HG03442 (cell line): ENCODE results near the gene MEIS2.
"Not testable (repeated sequence)": the region's sequence is repeated elsewhere in the genome, so short reads cannot be mapped to it uniquely, and the experiment has no call there.

Experiments
- ATAC-seq: cut with Tn5 transposase; IDR thresholded peaks from one replicate; pipeline ENCODE4 v1.9.1; 2021; ENCODE audit warnings: mild to moderate bottlenecking, moderate library complexity; ENCODE audit not compliant: unreplicated experiment

Gene MEIS2

DNA sequence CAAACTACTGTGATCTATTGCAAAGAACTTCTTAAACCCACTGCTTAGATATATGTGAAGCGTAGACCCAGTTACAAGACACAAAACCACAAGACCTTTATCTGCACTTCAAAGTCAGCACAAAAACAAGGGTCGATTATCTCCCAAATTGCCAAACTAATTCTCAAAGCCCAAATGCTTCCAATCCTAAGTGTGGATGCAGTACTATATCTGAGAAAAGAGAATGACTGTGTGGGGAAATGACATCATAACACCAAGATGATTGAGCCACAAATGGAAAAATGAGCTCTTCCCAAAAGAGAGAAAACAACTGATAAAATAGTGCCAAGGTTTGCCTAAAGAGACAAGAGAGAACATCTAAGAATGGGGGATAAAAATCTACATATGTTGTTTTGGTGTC lies 86.2 kb downstream of the MEIS2 start:
- ATAC-seq, result no peak

DNA sequence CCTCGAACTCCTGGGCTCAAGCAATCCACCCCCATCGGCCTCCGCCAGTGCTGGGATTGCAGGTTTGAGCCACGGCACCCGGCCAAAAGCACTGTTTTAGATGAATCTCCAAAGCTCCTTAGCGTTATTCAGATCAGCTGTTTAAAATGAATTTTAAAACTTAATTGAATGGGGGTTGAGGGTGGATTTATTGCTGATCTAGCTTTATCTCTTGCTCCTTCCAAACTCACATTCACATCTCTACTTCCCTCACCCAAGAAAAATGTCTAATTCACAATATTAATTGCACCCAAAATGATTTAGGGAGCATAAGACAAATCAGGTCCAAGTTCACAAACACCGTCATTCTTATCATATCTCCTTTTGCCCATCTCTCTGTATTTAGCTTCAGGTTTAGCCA lies 89.8 kb downstream of the MEIS2 start:
- no peak for ATAC-seq

DNA sequence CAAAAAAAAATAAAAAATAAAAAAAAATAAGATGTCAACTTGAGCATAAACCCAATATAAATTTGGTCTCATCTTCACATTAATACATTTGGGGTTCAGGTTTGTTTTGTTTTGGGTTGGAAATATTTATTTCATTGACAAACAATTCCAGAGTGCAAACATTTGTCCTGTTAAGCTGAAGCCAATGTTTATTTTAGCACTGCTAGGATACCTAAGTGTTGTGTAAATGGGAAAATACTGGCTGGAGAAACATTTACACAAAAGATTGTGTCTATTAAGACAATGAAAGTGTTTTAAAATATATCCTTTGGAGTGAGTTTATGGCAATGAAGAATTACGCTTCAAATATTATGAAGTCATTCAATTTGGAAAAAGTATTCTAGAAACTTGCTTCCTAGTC lies 91.1 kb downstream of the MEIS2 start:
- ATAC-seq, result no peak

DNA sequence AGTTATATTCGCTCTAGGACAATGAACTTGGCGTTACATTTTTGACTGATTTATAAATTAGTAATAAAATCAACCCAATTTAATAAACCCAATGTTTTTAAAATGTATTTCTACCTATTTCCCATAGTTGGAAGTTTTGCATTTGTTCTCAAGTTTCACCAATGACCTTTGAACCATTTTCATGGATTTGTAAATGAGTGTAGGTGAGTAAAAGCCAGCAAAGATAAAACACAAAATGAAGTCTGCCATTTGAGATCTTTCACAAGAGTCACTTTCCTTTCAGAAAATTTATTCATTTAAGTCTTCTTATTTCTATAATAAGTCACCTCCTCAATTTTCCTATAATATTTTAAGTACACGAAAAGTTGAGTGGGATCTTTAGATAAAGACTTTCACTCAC lies 92.1 kb downstream of the MEIS2 start:
- no peak for ATAC-seq

DNA sequence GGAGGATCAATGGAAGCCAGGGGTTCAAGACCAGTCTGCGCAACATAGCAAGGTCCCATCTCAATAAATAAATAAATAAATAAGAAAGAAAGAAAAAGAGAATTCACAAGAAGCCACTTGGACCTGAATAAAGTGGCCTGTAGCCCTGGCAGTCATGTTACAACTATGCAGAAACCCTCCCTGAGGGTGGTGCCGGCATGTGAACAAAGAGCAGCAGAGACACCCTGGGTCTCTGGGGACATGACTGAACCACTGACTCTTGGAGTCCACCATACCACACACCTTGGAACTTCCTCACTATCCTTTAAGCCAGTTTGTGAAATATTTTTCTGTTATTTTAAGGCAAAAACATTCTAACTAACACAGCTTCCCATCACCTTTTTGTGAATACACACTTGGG lies 93.0 kb downstream of the MEIS2 start:
- no peak for ATAC-seq

DNA sequence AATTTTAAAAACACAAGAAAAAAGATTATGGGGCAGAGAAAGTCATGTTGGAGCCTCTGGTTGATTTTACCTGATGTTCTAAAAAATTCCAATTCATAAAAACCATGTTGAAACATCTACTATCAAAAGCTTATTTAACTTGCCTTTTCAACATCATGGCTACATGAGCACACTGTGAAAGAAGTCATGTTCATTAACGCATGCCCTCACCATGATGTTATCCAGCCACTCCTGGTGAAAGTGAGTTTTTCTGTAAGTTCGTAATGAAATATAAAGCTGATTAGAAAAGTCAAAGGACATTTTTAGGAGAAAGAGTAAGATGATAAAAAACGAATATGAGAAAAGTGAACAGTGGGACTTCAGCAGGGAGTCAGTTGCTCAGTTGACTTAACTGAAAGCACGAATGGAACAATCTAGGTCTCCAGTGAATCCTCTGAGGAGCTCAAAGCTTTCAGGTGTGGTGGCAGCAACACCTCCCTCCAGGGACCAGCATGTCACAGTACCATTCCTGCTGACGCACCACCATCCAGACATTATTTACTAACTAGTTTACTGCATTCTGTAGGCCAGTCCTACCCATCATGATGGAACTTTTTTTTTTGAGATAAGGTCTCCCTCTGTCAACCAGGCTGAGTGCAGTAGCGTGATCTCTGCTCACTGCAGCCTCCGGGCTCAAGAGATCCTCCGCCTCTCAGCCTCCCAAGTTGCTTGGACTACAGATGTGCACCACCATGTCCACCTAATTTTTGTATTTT lies 95.2 kb downstream of the MEIS2 start:
- ATAC-seq, result no peak

DNA sequence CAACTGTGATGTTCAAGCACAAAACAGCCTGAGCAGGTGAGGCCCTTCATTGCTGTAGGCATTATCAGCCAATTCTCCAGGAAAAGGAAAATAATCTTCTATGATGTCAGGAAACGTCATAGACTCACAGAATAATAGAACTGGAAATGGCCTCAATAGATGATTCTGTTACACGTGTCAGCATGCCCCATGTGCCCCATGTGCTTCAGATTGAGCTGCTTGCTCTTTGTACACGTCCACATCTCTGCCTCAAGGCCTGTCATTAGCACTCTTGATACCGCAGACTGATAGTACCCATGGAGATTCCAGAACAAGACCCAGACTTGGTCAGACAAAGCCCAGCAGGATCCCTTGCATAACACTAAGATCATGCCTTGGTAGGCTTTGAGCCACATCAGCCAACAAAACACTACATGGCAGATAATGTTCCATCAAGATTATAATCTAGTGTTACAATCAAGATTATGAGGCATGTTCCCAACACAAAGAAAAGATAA lies 95.9 kb downstream of the MEIS2 start:
- no peak for ATAC-seq

DNA sequence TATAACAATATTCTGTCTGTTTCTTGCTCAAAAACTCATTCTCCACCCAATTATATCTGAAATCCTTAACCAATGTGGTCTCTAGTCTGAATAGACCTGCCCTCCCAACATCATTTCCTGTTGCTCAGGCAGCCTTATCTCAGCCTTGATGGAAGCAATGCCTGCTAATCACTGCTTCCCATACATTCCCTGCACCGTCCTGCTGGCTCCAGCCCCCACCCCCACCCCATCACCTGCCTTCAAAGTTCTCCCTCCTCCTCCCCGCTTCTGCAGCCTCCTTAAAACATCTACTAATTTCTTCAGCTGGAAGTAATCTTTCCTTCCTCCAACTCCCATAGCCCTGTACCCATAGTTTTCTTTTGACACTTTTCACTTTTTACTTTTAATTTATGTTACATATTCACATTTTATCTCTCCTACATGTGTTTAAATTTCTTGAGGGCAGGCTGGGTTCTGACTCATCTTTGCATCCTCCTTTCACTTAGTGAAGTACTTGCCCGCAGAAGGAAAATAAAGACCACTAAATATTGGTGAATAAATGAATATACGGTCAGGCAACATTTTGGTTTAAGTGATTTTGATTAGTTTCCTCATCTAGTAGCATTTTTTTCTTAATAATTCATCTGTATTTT lies 98.2 kb downstream of the MEIS2 start:
- ATAC-seq, result no peak

DNA sequence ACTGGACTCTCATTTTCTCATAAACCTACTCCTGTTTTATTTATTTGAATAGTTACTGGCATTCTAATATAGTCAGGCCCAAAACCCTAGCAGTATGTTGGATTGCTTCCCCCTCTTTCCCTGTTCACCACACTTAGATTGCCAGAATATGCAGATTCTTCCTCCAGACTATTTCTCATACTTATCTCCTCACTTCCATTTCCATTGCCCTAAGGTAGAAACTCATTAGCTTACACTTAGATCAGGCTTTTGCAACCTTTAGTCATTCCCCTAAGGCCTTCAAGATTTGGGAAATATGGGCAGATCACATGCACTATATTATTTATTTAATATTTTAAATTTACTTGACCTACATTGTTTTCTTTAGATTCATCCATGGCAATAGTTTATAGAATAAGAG lies 98.9 kb downstream of the MEIS2 start:
- ATAC-seq, result no peak

DNA sequence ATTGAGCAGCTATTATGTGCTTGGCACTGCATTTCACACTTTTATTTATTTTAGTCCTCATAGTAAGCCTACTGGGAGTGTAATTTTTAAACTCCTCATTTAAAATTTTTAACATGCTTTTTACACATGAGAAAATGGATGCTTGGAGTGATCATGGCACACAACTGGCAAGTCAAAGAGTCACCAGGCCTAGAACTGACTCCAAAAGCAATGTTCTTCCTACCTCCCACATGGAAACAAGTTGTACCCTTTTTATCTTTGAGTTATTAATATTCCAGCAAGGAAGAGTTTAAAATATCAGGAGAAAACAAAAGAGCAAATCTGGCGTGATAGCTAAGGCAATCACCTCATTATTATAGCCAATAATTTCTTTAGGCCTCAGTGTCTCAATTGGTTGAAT lies 100.6 kb downstream of the MEIS2 start:
- no peak for ATAC-seq

DNA sequence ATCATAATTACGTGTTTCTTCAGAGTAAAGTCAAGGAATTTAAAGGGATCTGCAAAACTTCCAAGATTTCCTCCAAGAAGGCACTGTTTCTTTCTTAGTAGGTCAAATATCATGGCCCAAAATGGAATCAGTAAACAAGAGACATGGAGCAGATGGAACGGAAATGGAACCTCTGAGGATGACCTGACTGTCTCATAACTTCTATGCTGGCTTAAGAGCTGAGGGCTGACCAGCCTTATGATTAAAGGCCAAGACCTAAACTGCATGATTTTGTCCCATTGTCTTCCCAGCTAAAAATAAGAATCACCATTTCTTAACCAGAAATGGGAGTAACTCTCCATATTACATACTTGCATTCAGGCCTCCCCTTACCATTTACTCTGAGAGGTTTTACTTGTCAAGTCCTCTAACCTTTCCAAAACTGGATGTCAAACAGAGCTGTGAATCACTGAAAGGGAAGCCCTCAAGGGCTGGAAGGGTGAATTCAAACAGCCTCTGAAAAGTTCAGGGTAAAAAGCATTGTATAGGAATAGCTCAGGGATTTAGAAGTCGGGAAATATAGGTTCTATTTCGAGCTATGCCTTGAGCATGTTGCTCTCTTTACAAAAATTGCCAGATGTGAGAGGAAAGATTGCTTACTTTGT lies 103.7 kb downstream of the MEIS2 start:
- ATAC-seq, result no peak

DNA sequence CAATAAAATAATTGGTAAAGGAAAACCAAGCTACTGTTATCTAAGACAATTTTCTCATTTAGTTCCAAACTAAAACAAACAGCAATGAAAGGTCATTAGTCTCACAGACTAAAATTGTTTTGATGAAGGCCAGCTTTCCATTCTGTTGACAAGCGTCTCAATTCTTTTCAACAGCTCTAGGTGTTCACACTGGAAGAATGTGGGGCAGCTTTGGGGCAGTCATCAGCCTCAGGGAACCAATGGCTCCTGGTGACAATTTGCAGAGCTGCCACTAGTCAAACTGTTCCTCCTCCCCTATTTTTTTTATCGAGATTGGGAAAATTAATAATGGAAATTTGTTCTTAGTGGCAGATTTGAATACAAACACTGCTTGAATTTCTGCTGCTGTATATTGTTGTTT lies 104.2 kb downstream of the MEIS2 start:
- no peak for ATAC-seq

DNA sequence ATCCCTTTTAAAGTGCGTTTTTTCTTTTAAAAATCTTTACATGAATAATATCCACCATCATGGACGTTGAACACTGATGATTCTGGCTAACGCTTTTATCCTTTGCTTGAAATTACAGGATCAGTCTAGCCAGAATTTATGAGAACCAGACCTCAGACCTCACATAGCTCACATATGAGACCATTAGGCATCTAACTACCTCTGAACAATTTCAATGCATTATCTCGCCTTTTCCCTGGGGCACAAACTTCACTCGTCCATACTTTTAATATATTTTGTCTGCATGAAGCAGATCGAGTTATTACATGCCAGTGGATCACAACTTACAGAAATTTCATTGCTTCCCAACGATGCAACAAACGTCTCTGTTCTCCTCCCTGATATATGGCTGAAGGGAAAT lies 105.6 kb downstream of the MEIS2 start:
- no peak for ATAC-seq

DNA sequence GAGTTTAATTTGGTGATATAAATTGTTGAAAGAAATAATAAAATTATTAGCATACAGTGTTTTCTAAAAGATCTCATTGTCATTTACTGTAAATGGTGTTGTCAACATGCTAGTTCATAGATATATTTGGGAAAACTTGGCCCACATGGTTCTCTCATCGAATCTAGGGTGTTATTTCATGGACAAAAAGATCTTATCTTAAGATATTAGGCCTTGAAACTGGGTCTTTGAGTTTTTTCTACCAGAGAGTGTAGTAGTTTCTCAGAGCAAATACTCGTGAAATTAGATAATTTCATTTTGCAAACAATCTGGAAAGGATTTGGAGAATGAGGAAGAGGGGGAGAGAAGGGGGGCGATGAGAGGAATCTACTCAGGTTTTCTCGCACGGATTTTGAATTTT lies 107.9 kb downstream of the MEIS2 start:
- ATAC-seq, result no peak

DNA sequence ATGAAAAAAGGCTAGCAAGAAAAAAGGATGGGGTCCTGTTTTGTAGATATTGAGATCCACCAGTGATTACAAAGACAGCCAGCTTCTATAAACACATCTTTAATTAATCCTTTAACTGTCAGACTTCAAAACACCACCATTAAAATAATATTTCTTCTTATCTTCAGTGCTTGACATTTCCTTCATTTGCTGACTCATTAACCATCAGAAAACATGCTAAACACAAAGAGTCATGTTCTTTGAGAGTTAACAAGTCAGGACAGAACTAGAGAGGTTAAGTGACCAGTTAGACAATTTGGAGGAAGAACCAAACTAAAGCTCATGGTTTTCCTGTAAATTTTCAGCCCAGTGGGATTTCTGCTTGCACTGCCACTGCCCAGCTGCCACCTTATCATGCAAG lies 111.4 kb downstream of the MEIS2 start:
- ATAC-seq, result no peak

DNA sequence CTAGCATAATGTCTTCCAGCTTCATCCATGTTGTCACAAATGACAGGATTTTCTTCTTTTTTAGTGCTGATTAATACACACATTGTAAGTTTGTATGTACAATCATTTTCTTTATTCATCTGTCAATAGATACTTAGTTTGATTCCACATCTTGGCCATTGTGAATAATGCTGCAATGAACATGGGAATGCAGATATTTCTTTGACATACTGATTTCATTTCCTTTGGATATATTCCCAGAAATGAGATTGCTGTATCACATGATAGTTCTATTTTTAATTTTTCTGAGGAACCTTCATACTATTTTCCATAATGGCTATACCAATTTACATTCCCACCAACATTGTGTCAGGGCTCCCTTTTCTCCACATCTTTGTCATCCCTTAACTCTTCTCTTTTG lies 117.9 kb downstream of the MEIS2 start:
- no peak for ATAC-seq

DNA sequence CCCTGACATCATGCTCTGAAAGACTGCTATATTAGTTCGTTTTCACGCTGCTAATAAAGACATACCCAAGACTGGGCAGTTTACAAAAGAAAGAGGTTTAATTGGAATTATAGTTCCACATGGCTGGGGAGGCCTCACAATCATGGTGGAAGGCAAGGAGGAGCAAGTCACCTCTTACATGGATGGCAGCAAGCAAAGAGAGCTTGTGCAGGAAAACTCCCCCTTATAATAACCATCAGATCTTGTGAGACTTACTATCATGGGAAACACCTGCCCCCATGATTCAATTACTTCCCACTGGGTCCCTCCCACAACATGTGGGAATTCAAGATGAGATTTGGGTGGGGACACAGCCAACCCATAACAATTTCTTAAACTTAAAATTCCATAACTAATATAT lies 120.1 kb downstream of the MEIS2 start:
- not testable (repeated sequence) for ATAC-seq

DNA sequence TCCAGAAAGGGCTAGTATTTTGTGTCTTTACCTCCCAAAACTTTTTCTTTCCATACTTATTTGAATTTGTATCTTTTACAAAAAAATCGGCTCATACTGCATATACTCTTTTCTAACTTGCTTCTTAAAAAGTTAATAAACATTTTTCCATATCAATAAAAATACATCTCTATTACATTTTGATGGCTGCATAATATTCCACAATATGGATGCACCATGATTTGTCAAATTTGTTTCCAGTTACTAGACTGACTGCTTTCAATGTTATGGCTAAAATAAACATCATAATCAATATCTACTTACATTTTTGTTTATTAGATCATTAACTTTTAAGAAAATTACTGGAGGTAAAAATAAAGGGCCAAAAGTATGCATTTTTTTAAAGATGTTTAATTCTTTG lies 121.7 kb downstream of the MEIS2 start:
- ATAC-seq, result no peak

DNA sequence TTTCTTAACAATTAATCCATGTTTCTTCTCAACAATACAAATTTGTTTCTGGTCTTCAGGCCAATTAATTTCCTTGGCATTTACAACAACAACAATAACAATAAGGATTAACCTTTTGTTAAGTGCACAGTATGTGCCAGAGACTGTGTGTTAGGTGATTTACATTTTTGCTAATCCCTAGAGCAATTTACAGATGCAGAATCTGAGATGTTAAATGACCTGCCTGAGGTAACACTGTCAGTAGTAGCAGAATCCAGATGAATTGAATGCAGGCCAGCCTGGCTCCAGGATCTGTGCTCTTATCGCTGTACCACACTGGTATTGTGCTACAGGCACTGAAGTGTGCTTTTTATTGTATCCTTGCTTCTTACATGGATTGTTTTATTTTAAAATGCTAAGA lies 122.2 kb downstream of the MEIS2 start:
- ATAC-seq, result no peak

DNA sequence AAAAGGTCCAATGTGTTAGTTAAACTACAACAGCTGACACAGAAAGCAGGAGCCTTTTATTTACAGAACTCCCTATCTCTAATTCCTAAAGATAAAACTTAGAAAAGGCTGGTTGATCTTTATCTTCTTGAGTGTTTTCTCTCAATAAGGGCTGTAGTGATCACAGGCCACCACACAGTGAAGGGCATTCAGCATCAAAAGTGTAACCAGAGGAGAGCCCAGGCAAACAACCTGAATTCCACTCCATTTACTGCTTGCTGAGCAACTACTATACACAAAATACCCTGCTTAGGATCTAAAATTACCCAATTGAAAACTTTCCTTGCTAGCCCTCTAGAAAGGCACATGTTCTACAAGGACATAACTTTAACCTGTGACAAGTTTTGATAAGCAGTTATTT lies 122.7 kb downstream of the MEIS2 start:
- no peak for ATAC-seq

DNA sequence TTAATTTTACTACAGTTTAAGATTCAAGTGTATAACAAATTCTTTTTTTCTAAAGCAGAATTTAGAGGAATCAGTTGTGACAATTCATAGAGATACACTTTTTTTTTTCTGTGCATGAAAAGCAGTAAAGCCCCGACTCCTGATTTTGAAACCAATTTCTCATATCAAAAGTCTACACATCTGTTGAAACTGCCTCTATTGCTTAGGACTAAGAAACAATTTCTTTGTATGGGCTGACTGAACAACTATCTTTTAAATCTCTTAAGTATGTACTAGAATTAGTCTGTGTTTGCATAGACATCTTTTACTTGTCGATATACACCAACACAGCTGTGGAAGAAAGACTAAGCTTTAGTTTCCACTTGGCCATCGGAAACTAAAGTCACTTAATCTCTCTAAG lies 127.6 kb downstream of the MEIS2 start:
- no peak for ATAC-seq

DNA sequence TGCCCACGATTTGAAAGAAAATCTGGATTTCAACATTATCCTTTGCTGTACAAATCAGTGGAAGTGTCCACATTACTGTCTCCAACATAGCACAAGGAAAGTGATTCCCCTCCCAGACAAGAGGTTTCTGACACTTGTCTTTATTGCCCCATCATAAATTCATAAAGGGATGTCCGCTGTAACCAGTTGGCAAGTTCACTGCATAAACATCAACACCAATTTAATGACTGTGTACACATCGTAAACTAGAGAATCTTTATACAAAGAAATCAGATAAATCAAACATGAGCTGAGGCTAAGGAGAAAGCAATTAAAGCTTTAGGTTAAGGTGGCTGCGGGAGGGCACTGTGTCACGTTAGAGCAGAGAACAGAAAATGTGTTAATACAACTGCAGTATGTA lies 129.8 kb downstream of the MEIS2 start:
- no peak for ATAC-seq
